Progenitor cell of endocrine pancreas (in vitro differentiated cells): ENCODE measurements around the gene DAB1. TPM values are rescaled to one million over a fixed set of nuclear protein-coding genes. Genes with fewer than 3 reads are reported as not detected.

Source experiments
- DNase-seq: peaks from one replicate; pipeline ENCODE4 v3.0.0; 2021; ENCODE audit warnings: low spot score; ENCODE audit not compliant: unreplicated experiment
- H3K27ac Mint-ChIP-seq: 2 replicates; pipeline ENCODE4 v1.8.0; 2021; ENCODE audit warnings: mild to moderate bottlenecking, moderate library complexity, mixed read lengths
- H3K27me3 Mint-ChIP-seq: 2 replicates; pipeline ENCODE4 v1.8.0; 2021; ENCODE audit warnings: mixed read lengths
- H3K36me3 Mint-ChIP-seq: 2 replicates; pipeline ENCODE4 v1.8.0; 2022; ENCODE audit warnings: mixed read lengths; ENCODE audit not compliant: insufficient read depth
- H3K4me1 Mint-ChIP-seq: 2 replicates; pipeline ENCODE4 v1.8.0; 2021; ENCODE audit warnings: low read depth, mixed read lengths
- H3K4me3 Mint-ChIP-seq: 2 replicates; pipeline ENCODE4 v1.8.0; 2021; ENCODE audit warnings: low read depth, mild to moderate bottlenecking, moderate library complexity, mixed read lengths
- H3K9me3 Mint-ChIP-seq: 2 replicates; pipeline ENCODE4 v1.8.0; 2021; ENCODE audit warnings: low read depth, mixed read lengths
- total RNA-seq: library from RNA; stranded (reverse); gene quantifications from 2 replicates; pipeline ENCODE4 v1.2.1, GENCODE V29; 2021
- TF ChIP-seq, protein P1 (sequence below): fragments of 200-600 bp; sonication (generic); IDR thresholded peaks from one replicate; pipeline ENCODE4 v1.5.0; 2021; ENCODE audit warnings: antibody characterized with exemption, mild to moderate bottlenecking; ENCODE audit not compliant: unreplicated experiment

Gene DAB1
- total RNA-seq, 1 donor from 2014 or later: 4.8 TPM

DNA sequence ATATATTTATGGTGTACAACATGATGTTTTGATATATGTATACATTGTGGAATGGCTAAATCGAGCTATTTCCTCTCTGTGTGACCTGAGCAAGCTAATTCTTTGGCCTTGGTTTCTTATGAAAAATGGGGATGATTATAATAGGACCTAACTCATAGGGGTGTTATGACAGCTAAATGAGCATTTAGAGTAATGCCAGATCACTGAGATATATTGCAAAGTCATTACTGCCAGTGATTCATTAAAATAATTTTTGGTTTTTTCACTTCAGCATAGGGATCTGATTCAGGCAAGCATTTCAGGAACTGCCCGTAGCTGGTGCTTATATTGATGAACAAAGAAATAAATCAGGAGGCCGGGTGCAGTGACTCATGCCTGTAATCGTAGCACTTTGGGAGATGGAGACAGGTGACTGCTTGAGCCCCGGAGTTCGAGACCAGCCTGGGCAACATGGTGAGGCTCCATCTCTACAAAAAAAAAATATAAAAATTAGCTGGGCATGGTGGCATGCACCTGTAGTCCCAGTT lies 30.7 kb downstream of the DAB1 start:
- peaks cover 3% of the 10 kb centered on the region for H3K4me1 Mint-ChIP-seq
- TF ChIP-seq, protein P1, sequence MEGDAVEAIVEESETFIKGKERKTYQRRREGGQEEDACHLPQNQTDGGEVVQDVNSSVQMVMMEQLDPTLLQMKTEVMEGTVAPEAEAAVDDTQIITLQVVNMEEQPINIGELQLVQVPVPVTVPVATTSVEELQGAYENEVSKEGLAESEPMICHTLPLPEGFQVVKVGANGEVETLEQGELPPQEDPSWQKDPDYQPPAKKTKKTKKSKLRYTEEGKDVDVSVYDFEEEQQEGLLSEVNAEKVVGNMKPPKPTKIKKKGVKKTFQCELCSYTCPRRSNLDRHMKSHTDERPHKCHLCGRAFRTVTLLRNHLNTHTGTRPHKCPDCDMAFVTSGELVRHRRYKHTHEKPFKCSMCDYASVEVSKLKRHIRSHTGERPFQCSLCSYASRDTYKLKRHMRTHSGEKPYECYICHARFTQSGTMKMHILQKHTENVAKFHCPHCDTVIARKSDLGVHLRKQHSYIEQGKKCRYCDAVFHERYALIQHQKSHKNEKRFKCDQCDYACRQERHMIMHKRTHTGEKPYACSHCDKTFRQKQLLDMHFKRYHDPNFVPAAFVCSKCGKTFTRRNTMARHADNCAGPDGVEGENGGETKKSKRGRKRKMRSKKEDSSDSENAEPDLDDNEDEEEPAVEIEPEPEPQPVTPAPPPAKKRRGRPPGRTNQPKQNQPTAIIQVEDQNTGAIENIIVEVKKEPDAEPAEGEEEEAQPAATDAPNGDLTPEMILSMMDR: no peak
- peaks cover 17% of the 10 kb centered on the region for H3K27me3 Mint-ChIP-seq
- H3K27ac Mint-ChIP-seq: no peak overlapping the region
- H3K4me3 Mint-ChIP-seq: no peak overlapping the region
- DNase-seq: no peak
- no peaks in the 10 kb centered on the region for H3K36me3 Mint-ChIP-seq
- no peaks in the 10 kb centered on the region for H3K9me3 Mint-ChIP-seq

DNA sequence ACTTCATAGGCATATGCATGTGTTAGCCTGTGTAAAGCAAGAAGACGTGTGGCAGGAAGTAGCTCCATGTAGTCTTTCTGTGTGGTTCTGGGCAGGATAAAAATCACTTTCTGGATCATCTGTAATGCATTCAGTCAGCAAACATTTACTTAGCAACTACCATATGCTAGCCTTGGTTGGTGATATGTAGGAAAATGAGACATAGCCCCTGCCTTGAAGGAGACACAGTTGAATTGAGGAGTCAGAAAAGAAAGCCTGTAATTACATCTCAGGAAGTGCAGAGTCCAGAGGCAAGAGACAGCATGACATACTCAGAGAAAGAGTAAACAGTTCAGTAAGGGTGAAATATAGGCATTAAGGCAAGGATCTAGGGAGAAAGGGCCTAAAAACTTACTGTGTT lies 38.5 kb downstream of the DAB1 start:
- DNase-seq: no peak
- no peaks in the 10 kb centered on the region for H3K36me3 Mint-ChIP-seq
- H3K9me3 Mint-ChIP-seq: no peaks in the 10 kb centered on the region
- peaks cover 9% of the 10 kb centered on the region for H3K27me3 Mint-ChIP-seq
- H3K4me1 Mint-ChIP-seq: peaks cover 12% of the 10 kb centered on the region
- no peak overlapping the region for H3K27ac Mint-ChIP-seq
- H3K4me3 Mint-ChIP-seq: no peak overlapping the region
- TF ChIP-seq, protein P1: no peak

DNA sequence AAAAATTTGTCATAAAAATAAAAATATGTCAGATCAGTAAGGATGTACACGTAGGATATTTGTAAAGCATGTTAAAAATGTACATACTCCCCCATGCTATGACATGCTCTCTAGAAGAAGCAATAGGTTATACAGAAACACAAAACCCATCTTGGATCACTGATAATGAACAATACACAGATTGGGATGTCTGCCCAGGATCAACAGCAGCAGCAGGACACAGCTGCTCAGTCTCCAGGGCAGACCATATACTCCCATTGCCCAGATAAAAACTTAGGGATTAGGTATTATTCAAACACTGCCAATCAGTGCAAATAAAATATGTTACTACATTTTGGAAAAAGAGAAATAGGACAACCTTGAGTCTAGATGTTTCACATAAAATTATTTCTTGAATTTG lies 39.0 kb downstream of the DAB1 start:
- no peak overlapping the region for H3K27ac Mint-ChIP-seq
- TF ChIP-seq, protein P1: no peak
- H3K27me3 Mint-ChIP-seq: peaks cover 9% of the 10 kb centered on the region
- no peaks in the 10 kb centered on the region for H3K36me3 Mint-ChIP-seq
- H3K4me3 Mint-ChIP-seq: no peak overlapping the region
- peaks cover 12% of the 10 kb centered on the region for H3K4me1 Mint-ChIP-seq
- H3K9me3 Mint-ChIP-seq: no peaks in the 10 kb centered on the region
- no peak for DNase-seq

DNA sequence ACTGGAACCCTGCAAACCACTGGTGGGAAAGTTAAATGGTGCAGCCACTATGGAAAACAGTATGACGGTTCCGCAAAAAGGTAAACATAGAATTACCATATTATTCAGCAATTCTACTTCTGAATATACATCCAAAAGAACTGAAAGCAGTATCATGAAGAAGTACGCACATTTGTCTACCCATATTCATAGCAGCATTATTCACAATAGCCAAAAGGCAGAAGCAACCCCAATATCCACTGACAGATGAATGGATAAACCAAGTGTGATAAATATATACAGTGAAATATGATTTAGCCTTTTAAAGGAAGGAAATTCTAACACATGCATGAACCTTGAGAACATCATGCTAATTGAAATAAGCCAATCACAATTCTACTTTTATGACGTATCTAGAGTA lies 39.6 kb downstream of the DAB1 start:
- H3K36me3 Mint-ChIP-seq: no peaks in the 10 kb centered on the region
- peaks cover 9% of the 10 kb centered on the region for H3K27me3 Mint-ChIP-seq
- no peak for DNase-seq
- no peak overlapping the region for H3K4me3 Mint-ChIP-seq
- H3K27ac Mint-ChIP-seq: no peak overlapping the region
- TF ChIP-seq, protein P1: no peak
- no peaks in the 10 kb centered on the region for H3K9me3 Mint-ChIP-seq
- H3K4me1 Mint-ChIP-seq: peaks cover 12% of the 10 kb centered on the region

DNA sequence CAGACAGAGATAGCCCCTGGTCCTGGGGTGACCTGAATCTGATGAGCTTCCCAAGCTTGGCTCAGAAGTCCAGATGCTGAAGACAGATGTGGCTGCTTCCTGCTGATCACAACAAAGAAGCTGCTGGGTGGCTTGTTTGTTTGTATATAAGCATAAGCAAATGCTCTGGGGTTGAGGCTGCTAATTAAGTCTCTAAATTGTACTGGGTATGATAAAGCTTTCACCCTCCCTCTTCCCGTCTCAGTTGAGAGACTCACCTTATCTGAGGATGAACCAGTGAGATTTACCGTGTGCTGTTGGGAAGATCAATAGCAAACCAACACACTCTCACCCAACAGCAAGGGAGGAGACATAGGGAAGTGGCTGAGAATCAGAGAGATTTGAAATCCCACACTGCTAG lies 42.0 kb downstream of the DAB1 start:
- TF ChIP-seq, protein P1: no peak
- Mint-ChIP-seq H3K36me3 (no peaks in the 10 kb centered on the region), H3K27me3 (peaks cover 3% of the 10 kb centered on the region), H3K4me1 (peaks cover 8% of the 10 kb centered on the region), H3K27ac (no peak overlapping the region), H3K9me3 (no peaks in the 10 kb centered on the region), H3K4me3 (no peak overlapping the region)
- no peak for DNase-seq
